ENCODE data around the gene TYW1B.
"Not testable (repeated sequence)": the region's sequence is repeated elsewhere in the genome, so short reads cannot be mapped to it uniquely, and the experiment has no call there.

Gene TYW1B

GRCh38 chr7:72540923-72541322, 287.1 kb downstream of the TYW1B start:
- DNase-seq, result no peak

DNA sequence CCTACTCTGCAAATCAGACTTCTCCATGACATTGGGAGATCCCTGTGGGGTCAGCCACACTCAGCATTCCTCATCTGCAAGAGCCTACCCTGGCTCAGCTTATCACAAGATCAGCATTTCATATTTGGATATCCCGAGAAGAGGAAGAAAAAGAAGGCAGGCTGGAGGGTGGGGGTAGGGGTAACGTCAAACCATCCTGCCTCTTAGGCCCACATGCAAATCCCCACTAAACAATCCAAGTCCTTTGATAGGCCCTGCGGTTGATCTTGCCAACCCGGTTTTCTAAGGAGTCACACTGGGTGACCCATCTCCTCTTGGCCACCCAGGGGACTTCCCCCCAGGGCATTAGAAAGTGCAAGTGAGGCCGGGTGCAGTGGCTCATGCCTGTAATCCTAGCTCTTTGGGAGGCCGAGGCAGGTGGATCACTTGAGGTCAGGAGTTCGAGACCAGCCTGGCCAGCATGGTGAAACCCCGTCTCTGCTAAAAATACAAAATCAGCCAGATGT, 287.8 kb downstream of the TYW1B start:
- no peak for DNase-seq

- DNase-seq, result no peak
Observed at GRCh38 chr7:72539702-72540101, 288.3 kb downstream of the TYW1B start.

GRCh38 chr7:72538856-72539255, 289.1 kb downstream of the TYW1B start:
- DNase-seq, result no peak

- DNase-seq, result no peak
Observed at GRCh38 chr7:72538147-72538546, 289.9 kb downstream of the TYW1B start.

GRCh38 chr7:72536038-72536437, 292.0 kb downstream of the TYW1B start:
- not testable (repeated sequence) for DNase-seq

- DNase-seq, result not testable (repeated sequence)
Observed at GRCh38 chr7:72531048-72531447, 297.0 kb downstream of the TYW1B start.

Measured in left hindlimb (tissue), 1 donor.